NCI-H69 (cell line): ENCODE data around the gene CCN6.

Source experiments
- DNase-seq: peaks from one replicate; lab custom pipeline; 2025; lab: John Stamatoyannopoulos, UW

The CCN6 gene

DNA sequence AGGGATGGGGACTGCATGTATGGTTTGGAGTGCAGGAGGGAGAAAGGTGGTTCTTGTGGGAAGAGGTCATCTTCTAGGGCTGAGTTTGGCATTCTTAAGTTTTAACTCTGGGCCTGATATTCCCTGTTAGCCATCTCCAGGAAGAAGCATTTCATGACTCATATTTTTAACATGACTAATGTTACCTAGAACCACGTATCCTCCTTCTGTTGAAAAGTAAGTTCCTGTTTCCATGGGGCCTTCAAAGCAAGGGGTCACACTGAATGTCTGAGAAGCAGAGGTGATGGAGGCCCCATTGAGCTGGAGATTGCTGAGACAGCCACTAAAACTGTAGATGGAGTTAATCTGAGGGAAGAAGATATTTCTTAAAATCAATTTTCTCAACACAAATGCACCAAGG, 63.6 kb downstream of the CCN6 start:
- DNase-seq, result no peak

DNA sequence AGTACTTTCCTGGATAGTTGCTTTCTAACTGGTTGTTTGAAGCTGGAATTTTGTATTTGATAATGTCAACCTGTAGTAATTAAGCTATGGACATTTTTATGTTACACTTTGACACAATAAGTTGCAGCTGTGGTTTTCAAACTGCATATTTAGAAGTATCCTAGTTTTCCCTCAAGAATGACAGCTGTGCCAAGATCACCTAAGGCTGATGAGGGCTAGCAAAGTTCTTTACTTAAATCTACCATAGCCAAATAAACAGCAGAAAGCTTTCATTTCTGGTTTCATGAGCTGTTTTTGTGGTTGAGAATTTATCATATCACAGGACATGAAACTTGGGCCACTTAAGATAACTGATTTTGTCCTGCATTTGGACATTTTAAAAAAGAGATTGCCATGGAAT, 64.1 kb downstream of the CCN6 start:
- no peak for DNase-seq
